Neuronal stem cell (in vitro differentiated cells): ENCODE results near the gene MCOLN1.

Experiments
- DNase-seq: peaks from one replicate; pipeline ENCODE4 v3.0.0-alpha.2; 2013; ENCODE audit warnings: low spot score
- H2AFZ ChIP-seq: one replicate; pipeline ENCODE4 v1.6.1; 2013; ENCODE audit warnings: mild to moderate bottlenecking, low read length, inconsistent platforms
- H2AK5ac ChIP-seq: 2 replicates; pipeline ENCODE4 v1.6.1; 2013; ENCODE audit warnings: low read depth, mild to moderate bottlenecking, inconsistent platforms, low read length, moderate library complexity, mixed read lengths
- H2BK120ac ChIP-seq: 2 replicates; pipeline ENCODE4 v1.6.1; 2013; ENCODE audit warnings: low read depth, mild to moderate bottlenecking, inconsistent platforms, low read length, moderate library complexity, mixed read lengths
- H2BK12ac ChIP-seq: one replicate; pipeline ENCODE4 v1.6.1; 2013; ENCODE audit warnings: low read length, inconsistent platforms
- H2BK15ac ChIP-seq: 2 replicates; pipeline ENCODE4 v1.6.1; 2013; ENCODE audit warnings: mild to moderate bottlenecking, low read length, inconsistent platforms, mixed read lengths
- H2BK5ac ChIP-seq: one replicate; pipeline ENCODE4 v1.6.1; 2013; ENCODE audit warnings: inconsistent platforms, mild to moderate bottlenecking, low read length, moderate library complexity
- H3K14ac ChIP-seq: one replicate; pipeline ENCODE4 v1.6.1; 2013; ENCODE audit warnings: low read length, inconsistent platforms
- H3K18ac ChIP-seq: 2 replicates; pipeline ENCODE4 v1.6.1; 2013; ENCODE audit warnings: low read length, inconsistent platforms
- H3K23ac ChIP-seq: 2 replicates; pipeline ENCODE4 v1.6.1; 2013; ENCODE audit warnings: low read depth, mild to moderate bottlenecking, mixed read lengths, low read length, inconsistent platforms; ENCODE audit not compliant: poor library complexity
- H3K27ac ChIP-seq: replicated peaks from 3 replicates; pipeline ENCODE4 v1.5.1; 2013; ENCODE audit warnings: low read length, inconsistent platforms
- H3K27me3 ChIP-seq, 3 experiments: 2 replicates each; pipeline ENCODE4 v1.6.1; 2013; ENCODE audit warnings: low read length in 3 of 3, mild to moderate bottlenecking in 2 of 3, inconsistent platforms in 1 of 3, low read depth in 1 of 3, mixed read lengths in 1 of 3, moderate library complexity in 1 of 3; ENCODE audit not compliant: control insufficient read depth in 3 of 3, insufficient read depth in 3 of 3
- H3K36me3 ChIP-seq, 2 donors: replicated peaks in 1 of 2; 2 replicates each; pipeline ENCODE4 v1.6.1; 2013; ENCODE audit warnings: low read length in 2 of 2; ENCODE audit not compliant: control insufficient read depth in 2 of 2, insufficient read depth in 2 of 2
- H3K4ac ChIP-seq: 2 replicates; pipeline ENCODE4 v1.6.1; 2013; ENCODE audit warnings: inconsistent platforms, mild to moderate bottlenecking, low read length, moderate library complexity
- H3K4me1 ChIP-seq, 2 donors: 1 replicate in 1 of 2; 2 replicates in 1 of 2; pipeline ENCODE4 v1.6.1; 2013; ENCODE audit warnings: low read length in 2 of 2, low read depth in 1 of 2; ENCODE audit not compliant: control insufficient read depth in 2 of 2, insufficient read depth in 1 of 2
- H3K4me2 ChIP-seq: one replicate; pipeline ENCODE4 v1.6.1; 2013; ENCODE audit warnings: mild to moderate bottlenecking, low read length, inconsistent platforms; ENCODE audit not compliant: insufficient read depth, poor library complexity, severe bottlenecking
- H3K4me3 ChIP-seq, 2 donors: 2 replicates each; pipeline ENCODE4 v1.5.1; 2013; ENCODE audit warnings: low read length in 2 of 2, mild to moderate bottlenecking in 2 of 2, inconsistent platforms in 1 of 2, moderate library complexity in 1 of 2
- H3K79me1 ChIP-seq: one replicate; pipeline ENCODE4 v1.6.1; 2013; ENCODE audit warnings: low read depth, mild to moderate bottlenecking, inconsistent platforms, low read length, moderate library complexity
- H3K9ac ChIP-seq: one replicate; pipeline ENCODE4 v1.6.1; 2013; ENCODE audit warnings: mild to moderate bottlenecking, low read depth, low read length, inconsistent platforms; ENCODE audit not compliant: poor library complexity
- H3K9me3 ChIP-seq, 2 donors: replicated peaks in 1 of 2; 2 replicates each; pipeline versions ENCODE3 to v1.6.1; 2013; ENCODE audit warnings: low read length in 2 of 2, mild to moderate bottlenecking in 2 of 2, inconsistent platforms in 1 of 2, low read depth in 1 of 2, mixed read lengths in 1 of 2, moderate library complexity in 1 of 2; ENCODE audit not compliant: control insufficient read depth in 2 of 2, insufficient read depth in 1 of 2
- H4K8ac ChIP-seq: one replicate; pipeline ENCODE4 v1.6.1; 2013; ENCODE audit warnings: low read depth, mild to moderate bottlenecking, inconsistent platforms, low read length, moderate library complexity
- H4K91ac ChIP-seq: one replicate; pipeline ENCODE4 v1.6.1; 2013; ENCODE audit warnings: low read length, low read depth, mild to moderate bottlenecking, inconsistent platforms; ENCODE audit not compliant: poor library complexity
- WGBS, 2 donors: extraction: QIAGEN DNeasy Blood & Tissue Kit; methylation state at CpG; one replicate each; pipeline ENCODE4 v1.1.7; 2013; ENCODE audit warnings: missing lambda C conversion rate in 2 of 2, mixed read lengths in 1 of 2; ENCODE audit not compliant: insufficient read length in 2 of 2, insufficient replicate concordance in 1 of 2; ENCODE audit errors: extremely low coverage in 2 of 2; 5-methylcytosine and 5-hydroxymethylcytosine counted together

MCOLN1 gene

DNA sequence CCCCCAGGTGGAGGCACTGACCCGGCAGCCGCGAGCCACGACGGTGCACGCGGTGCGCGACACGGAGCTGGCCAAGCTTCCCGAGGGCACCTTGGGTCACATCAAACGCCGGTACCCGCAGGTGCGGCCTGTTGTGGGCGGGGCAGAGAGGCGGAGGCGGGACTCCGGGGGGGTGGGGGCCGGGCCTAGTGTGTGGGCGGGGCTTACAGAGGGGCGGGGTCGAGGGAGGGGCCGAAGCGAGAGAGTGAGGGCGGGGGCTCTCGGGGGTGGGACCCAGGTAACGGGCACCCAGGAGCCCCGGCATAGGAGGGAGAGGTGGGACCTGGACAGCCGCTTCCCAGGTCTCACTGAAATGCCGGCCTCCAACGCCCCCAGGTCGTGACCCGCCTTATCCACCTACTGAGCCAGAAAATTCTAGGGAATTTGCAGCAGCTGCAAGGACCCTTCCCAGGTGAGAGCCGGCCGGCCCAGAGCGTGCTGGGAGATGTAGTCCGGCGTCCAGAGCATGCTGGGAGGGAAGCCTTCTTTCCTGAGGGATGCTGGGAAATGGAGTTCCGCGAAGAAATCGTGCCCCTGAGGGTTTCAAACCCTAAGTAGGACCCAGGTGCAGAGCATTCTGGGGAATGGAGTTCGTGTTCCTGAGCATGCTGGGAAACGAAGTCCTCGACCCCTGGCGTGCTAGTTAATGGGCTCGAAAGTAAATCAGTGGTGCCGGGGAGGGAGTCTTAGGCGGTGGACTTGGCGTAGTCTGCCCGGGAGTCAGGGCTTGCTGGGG lies 28.8 kb downstream of the MCOLN1 start:
- no peak overlapping the region for H2AFZ ChIP-seq
- H3K4ac ChIP-seq: no peak overlapping the region
- no CpG with 5 or more reads among the region's 51 CpGs for WGBS, 2 donors
- peaks cover 2% of the 10 kb centered on the region for H3K79me1 ChIP-seq
- H3K18ac ChIP-seq: peak overlapping the region; percentile 87
- no peak overlapping the region for H3K23ac ChIP-seq
- H3K4me3 ChIP-seq: peak overlapping the region in 1 of 2 donors; percentile 70
- peaks cover 0 to 1% of the 10 kb centered on the region in 2 donors for H3K9me3 ChIP-seq
- H3K27ac ChIP-seq: no peak overlapping the region
- no peak overlapping the region for H2BK120ac ChIP-seq
- H3K14ac ChIP-seq: no peak overlapping the region
- no peak overlapping the region for H2BK15ac ChIP-seq
- peak; percentile 90 for DNase-seq
- H3K4me2 ChIP-seq: peak overlapping the region; percentile 47
- H4K91ac ChIP-seq: peak overlapping the region; percentile 85
- no peak overlapping the region for H2BK5ac ChIP-seq
- H3K27me3 ChIP-seq: no peaks in the 10 kb centered on the region
- peaks cover 0 to 5% of the 10 kb centered on the region in 2 donors for H3K4me1 ChIP-seq
- H3K36me3 ChIP-seq: peaks cover 11 to 14% of the 10 kb centered on the region in 2 donors
- H2BK12ac ChIP-seq: peak overlapping the region; percentile 41
- H4K8ac ChIP-seq: no peak overlapping the region
- no peak overlapping the region for H3K9ac ChIP-seq
- peak overlapping the region; percentile 90 for H2AK5ac ChIP-seq

DNA sequence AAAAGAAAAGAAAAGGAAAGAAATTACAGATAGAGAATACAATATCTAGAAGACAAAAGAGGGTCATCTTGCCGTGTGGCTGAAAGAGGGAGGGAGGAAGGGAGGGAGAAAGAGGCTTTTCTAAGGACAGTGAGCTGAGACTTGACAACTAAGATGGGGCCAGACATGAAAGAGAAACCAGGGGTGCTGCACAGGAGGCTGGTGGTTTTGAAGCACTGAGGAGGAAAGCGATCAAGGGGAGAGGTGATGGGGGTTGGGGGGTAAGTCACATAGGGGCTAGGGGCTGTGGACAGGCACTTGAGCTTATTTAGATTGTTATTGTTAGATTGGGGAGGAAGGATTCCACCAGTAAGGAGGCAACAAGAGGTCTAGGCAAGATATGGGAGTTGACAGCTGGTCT lies 30.4 kb downstream of the MCOLN1 start:
- no peak overlapping the region for H2BK15ac ChIP-seq
- H4K8ac ChIP-seq: no peak overlapping the region
- no peak overlapping the region for H3K18ac ChIP-seq
- no peak overlapping the region for H2AFZ ChIP-seq
- H3K4me3 ChIP-seq: no peak overlapping the region
- no peak overlapping the region for H4K91ac ChIP-seq
- peaks cover 0 to 2% of the 10 kb centered on the region in 2 donors for H3K9me3 ChIP-seq
- H3K14ac ChIP-seq: no peak overlapping the region
- H3K4ac ChIP-seq: no peak overlapping the region
- DNase-seq: no peak
- no peak overlapping the region for H3K9ac ChIP-seq
- H3K27ac ChIP-seq: no peak overlapping the region
- H3K27me3 ChIP-seq: no peaks in the 10 kb centered on the region
- H2BK5ac ChIP-seq: no peak overlapping the region
- no peak overlapping the region for H3K4me2 ChIP-seq
- no CpG with 5 or more reads among the region's 2 CpGs for WGBS, 2 donors
- no peak overlapping the region for H2AK5ac ChIP-seq
- peaks cover 24 to 28% of the 10 kb centered on the region in 2 donors for H3K36me3 ChIP-seq
- H2BK120ac ChIP-seq: no peak overlapping the region
- H2BK12ac ChIP-seq: no peak overlapping the region
- peaks cover 0 to 5% of the 10 kb centered on the region in 2 donors for H3K4me1 ChIP-seq
- H3K79me1 ChIP-seq: peaks cover 5% of the 10 kb centered on the region
- no peak overlapping the region for H3K23ac ChIP-seq

DNA sequence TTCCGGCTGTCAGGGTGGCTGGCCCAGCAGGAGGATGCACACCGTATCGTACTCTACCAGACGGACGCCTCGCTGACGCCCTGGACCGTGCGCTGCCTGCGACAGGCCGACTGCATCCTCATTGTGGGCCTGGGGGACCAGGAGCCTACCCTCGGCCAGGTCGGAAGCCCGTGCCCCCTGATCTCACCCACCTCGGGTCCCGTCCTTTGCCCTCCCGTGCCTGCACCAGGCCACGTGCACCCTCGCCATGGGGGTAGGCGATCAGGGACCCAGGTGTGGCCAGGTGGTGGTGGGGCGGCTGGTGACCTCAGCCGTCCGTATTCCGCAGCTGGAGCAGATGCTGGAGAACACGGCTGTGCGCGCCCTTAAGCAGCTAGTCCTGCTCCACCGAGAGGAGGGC lies 32.1 kb downstream of the MCOLN1 start:
- H3K9ac ChIP-seq: peak overlapping the region; percentile 21
- no CpG with 5 or more reads among the region's 28 CpGs for WGBS, 2 donors
- H4K91ac ChIP-seq: no peak overlapping the region
- H2AK5ac ChIP-seq: no peak overlapping the region
- H3K36me3 ChIP-seq: peaks cover 35 to 36% of the 10 kb centered on the region in 2 donors
- peaks cover 7% of the 10 kb centered on the region for H3K79me1 ChIP-seq
- H4K8ac ChIP-seq: no peak overlapping the region
- H2BK15ac ChIP-seq: no peak overlapping the region
- H3K23ac ChIP-seq: peak overlapping the region; percentile 91
- H3K9me3 ChIP-seq: peaks cover 0 to 4% of the 10 kb centered on the region in 2 donors
- H2BK120ac ChIP-seq: no peak overlapping the region
- H2BK5ac ChIP-seq: no peak overlapping the region
- no peaks in the 10 kb centered on the region for H3K27me3 ChIP-seq
- H2AFZ ChIP-seq: no peak overlapping the region
- peak overlapping the region; percentile 89 for H2BK12ac ChIP-seq
- peaks cover 0 to 5% of the 10 kb centered on the region in 2 donors for H3K4me1 ChIP-seq
- no peak overlapping the region for H3K4me2 ChIP-seq
- no peak overlapping the region for H3K4me3 ChIP-seq
- H3K18ac ChIP-seq: no peak overlapping the region
- no peak overlapping the region for H3K4ac ChIP-seq
- no peak overlapping the region for H3K27ac ChIP-seq
- H3K14ac ChIP-seq: no peak overlapping the region
- no peak for DNase-seq

DNA sequence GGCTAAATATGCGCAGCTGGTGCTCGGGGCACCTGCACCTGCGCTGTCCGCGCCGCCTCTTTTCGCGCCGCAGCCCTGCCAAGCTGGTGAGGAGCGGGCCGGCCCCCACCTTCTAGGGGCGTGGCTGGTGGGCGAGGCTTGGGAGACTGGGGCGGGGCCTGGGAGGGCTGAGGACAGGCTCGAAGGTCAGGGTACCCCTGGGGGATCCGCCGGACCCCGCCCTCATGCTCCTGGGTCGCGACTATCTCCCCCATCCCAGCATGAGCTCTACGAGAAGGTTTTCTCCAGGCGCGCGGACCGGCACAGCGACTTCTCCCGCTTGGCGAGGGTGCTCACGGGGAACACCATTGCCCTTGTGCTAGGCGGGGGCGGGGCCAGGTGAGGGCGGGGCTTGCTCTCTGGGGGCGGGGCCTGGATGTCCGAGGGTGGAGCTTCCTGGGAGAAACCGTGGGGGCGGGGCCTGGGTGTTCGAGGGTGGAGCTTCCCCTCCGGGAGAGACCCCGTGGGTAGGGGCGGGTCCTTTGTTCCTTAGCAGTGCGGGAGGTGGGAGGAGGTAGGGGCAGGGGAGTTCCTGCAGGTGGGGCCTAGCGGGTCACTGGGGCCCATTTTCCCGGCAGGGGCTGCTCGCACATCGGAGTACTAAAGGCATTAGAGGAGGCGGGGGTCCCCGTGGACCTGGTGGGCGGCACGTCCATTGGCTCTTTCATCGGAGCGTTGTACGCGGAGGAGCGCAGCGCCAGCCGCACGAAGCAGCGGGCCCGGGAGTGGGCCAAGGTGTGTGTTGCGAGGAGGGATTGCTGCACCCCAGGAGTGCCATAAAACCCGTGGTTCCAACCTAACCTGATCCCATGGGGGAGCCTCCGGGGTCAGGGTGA lies 32.8 kb downstream of the MCOLN1 start:
- H3K23ac ChIP-seq: peak overlapping the region; percentile 91
- H2AFZ ChIP-seq: no peak overlapping the region
- peak overlapping the region; percentile 89 for H2BK12ac ChIP-seq
- H3K79me1 ChIP-seq: peaks cover 7% of the 10 kb centered on the region
- H2AK5ac ChIP-seq: no peak overlapping the region
- H3K4me2 ChIP-seq: no peak overlapping the region
- H3K36me3 ChIP-seq: peaks cover 35% of the 10 kb centered on the region in 2 donors
- H3K18ac ChIP-seq: peak overlapping the region; percentile 38
- DNase-seq: no peak
- H3K9ac ChIP-seq: no peak overlapping the region
- peaks cover 0 to 5% of the 10 kb centered on the region in 2 donors for H3K4me1 ChIP-seq
- no peak overlapping the region for H4K8ac ChIP-seq
- H3K27me3 ChIP-seq: no peaks in the 10 kb centered on the region
- no peak overlapping the region for H2BK120ac ChIP-seq
- no CpG with 5 or more reads among the region's 62 CpGs for WGBS, 2 donors
- no peak overlapping the region for H2BK5ac ChIP-seq
- H4K91ac ChIP-seq: no peak overlapping the region
- H3K14ac ChIP-seq: peak overlapping the region; percentile 8
- no peak overlapping the region for H2BK15ac ChIP-seq
- no peak overlapping the region for H3K4ac ChIP-seq
- H3K4me3 ChIP-seq: no peak overlapping the region
- peaks cover 0 to 4% of the 10 kb centered on the region in 2 donors for H3K9me3 ChIP-seq
- H3K27ac ChIP-seq: no peak overlapping the region
